NCI-H146 treated with DMSO at 0.1 percent for 48 hours (cell line): ENCODE results near the gene USP4.

Experiments
- DNase-seq: peaks from one replicate; lab custom pipeline; 2025; ENCODE audit not compliant: unreplicated experiment; lab: John Stamatoyannopoulos, UW

Gene USP4

DNA sequence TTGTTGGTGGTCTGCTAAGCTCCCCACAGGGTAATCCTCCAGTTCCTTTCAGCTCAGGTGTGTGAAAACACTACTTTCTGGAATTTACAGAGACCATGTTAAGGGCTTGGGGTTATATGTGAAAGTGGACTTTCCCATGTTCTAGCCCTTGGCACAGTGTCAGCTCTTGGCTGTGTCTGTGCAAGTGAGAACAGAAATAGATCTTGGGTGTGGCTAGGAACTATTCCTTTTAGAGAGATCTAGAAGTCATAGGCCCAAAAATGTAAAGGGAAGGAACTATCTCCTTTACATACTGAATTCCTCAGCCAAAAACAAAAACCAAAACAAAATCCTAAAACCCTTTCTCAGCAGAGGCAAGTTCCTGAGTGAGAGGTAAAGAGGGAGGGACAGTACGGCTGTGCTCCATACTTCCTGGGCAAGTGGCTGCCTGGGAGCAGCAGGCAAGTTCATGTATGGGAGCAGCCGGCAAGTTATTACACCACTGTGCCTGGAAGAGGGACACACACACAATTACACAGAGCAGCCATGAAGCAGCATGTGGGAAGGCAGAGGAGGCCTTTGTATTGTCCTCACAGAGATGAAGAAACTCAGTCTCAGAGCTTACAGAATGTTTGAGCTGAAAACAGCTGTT, 43.0 kb downstream of the USP4 start:
- DNase-seq = no peak

DNA sequence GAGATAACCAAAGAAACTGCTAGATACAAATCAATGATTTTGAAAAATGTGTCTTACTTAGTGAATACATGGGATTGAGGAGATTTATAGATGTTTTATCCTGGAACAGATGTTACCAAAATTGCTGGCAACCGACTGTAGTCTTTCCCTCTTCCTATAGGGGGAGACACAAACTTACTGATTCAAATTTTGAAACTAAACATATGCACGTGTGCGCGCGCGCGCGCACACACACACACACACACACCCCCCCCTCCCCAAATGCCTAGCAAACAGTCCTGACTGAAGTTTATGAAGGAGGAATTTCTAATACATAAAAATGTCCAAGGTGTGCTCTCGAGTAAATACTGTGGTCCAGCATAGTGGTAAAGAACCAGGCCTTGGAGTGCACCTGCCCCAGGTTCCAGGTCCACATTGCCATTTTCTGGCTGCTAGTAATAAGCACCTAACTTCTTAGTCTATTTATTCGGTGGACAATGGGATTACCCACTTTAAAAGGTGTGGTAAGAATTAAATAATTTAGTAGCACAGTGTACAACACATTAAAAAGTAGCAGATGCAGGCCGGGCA, 44.3 kb downstream of the USP4 start:
- DNase-seq = no peak

GRCh38 chr3:49294343-49294742, 45.5 kb downstream of the USP4 start:
- no peak for DNase-seq

DNA sequence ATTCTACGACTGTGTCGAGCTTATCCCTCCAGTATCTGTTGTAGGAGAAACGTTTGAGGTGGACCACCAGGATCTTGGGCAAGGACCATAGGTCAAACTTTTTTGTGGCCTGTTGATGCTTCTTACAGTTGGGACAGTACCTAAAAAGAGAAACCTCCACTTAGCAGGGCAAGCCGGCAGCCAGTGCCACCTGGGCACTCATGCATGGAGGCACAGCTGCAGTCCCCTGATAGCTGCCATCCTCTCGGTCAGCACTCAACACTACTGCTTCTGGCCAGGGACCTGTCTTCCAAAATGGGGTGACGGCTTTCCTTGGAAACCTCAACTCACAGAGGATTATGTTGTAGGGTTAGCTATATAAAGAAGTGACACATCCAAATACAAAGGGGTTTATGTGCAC, 55.9 kb downstream of the USP4 start:
- no peak for DNase-seq

DNA sequence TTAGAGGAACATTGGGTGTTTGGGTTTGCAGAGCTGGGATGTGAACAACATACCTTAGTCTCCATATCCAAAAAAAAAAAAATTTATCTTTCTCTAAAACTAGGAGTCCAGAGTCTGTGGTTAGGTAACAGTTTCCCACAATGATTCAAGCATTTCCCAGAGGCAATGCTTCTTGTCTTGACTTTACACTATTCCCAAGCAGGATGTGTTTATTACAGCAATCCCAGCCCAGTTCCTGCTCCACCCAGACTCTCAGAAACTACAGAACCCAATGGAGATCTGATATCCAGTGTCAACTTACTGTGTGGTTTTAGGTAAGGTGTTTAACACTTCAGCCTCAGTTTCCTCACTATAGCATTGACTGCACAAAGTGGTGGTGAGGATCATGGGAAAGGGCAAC, 60.5 kb downstream of the USP4 start:
- DNase-seq = no peak

DNA sequence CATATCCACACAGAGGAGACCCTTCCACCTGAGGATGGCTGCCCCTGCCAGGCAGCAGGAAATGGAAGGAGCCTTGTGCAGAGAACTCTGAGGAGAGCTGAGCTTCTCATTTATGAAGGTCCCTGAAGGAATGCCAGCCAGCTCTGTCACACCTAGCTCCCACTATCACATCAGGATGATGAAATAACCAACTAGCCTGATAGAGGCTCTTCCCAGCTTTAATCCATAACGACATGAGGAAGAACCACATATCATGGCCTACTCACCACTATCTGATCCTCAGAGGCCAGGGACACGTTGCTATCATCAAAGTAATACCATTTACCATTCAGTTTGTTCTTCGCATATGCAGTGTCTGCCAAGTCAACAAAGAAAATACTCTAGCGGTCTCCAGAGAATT, 61.3 kb downstream of the USP4 start:
- DNase-seq = no peak

- DNase-seq = no peak
These were observed 62.5 kb downstream of the USP4 start for GRCh38 chr3:49277383-49277775.

DNA sequence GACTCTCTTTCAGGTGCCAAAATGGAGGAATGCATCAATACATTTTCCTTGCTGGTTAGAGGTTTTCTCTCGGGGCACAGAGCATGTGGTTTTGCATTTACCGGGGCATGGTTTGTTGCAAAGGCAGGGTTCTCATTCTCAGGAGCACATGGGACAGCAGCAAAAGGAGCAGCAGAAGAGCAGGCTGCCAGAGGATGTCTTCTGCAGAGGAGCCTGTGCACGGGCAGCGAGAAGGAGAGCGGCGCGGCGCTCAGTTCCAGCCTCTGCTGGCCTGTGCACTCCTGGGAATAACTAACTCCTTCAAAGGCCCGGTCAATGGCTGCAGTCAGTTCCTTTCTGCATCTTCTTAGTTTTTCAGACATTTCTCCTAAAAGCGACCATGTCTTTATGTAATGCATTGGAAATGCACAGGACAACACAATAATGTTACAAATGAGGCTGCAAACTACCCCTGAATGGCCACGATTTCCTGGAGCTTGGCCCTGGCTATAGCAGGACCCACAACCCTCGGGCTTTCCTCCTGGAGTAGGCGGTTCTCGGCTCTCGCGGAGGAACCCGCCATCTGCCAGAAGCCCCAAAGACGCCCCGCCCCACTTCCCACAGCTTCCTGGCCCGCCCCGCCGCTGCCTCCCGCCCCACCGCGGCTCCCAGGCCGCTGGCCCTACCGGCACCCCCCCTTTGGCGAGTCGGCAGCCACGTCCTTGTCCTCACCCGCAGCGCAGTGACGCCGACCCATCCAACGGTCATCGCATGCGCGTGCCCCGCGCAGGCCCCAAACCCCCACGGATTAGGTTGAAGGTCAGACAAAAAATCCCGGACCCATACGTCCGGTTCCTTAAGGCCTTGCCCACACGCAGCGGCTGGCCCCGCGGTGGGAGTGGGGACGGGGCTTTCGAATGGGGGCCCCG, 63.1 kb downstream of the USP4 start, which contains the start of gene C3orf62:
Gene C3orf62 (minus strand): TSS at position 758 of the 908 bp plus-strand sequence. CDS start 360 bp downstream, at position 398.
- no peak for DNase-seq

DNA sequence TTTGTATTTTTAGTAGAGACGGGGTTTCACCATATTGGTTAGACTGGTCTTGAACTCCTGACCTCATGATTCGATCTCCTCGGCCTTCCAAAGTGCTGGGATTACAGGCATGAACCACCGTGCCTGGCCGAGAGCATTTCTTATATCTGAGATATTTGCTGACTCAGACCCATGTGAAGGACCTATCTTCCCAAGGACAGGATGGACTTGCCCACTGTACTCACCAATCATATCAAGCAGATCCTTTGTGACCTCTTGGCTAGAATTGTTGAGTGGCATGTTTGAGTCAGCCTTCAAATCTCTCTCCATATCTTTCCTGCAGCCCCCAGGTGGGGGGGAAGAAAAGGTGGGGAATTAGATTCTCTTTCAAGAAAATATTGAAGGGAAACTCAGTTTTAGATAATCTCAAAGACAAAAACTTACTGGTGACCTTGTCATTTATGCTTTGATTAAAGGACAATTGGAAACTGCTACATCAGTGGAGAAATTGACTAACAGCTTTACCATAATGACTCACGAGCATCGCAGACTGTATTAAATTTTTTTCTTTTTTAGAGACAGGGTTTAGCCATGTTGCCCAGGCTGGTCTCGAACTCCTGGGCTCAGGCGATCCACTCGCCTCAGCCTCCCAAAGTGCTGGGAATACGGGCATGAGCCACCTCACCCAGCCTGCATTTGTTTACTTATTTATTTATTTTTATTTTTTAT, 65.9 kb downstream of the USP4 start:
- no peak for DNase-seq

- DNase-seq = no peak
These were observed 68.8 kb downstream of the USP4 start for GRCh38 chr3:49271047-49271446.

DNA sequence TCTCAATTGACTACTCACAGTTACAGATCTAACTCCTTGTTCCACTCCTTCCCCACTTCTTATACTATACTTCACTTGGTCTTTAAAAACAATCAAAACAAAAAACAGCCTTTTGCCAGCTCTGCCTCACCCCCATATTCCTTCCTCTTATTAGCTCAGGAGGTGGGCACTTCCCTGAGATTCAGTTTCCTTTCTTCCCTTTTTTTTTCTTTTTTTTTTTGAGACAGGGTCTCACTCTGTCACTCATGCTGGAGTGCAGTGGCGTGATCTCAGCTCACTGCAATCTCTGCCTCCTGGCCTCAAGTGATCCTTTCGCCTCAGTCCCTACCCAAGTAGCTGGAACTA, 69.7 kb downstream of the USP4 start:
- DNase-seq = no peak

GRCh38 chr3:49269443-49270155, 70.3 kb downstream of the USP4 start:
- DNase-seq = no peak

DNA sequence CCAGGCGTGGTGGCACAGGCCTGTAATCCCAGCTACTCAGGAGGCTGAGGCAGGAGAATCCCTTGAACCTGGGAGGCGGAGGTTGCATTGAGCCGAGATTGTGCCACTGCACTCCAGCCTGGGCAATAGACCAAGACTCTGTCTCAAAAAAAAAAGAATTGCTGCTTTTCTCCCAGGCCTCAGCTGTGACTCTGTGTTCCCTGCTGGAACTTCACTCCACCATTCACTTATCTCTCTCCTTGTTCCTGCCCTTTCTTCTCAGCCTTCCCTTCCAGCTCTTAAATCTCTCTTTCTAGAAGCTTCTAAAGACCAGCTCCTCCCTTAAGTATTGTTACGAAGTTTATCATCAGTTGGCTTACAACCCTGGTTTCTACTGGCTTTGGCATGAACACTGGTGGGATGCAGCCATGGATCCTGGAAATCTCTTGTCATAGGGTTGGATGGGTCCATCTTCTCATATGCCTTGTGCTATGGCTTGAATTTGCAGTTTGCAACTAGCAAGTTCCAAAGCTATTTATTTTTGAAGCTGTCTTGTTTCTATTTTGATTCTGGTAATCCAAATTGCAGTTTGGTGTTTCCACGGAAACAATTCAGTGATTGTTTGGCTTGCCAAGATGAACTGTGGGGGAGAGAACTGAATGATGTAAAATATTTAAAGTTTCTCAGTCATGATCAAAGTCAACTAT, 73.3 kb downstream of the USP4 start:
- no peak for DNase-seq

DNA sequence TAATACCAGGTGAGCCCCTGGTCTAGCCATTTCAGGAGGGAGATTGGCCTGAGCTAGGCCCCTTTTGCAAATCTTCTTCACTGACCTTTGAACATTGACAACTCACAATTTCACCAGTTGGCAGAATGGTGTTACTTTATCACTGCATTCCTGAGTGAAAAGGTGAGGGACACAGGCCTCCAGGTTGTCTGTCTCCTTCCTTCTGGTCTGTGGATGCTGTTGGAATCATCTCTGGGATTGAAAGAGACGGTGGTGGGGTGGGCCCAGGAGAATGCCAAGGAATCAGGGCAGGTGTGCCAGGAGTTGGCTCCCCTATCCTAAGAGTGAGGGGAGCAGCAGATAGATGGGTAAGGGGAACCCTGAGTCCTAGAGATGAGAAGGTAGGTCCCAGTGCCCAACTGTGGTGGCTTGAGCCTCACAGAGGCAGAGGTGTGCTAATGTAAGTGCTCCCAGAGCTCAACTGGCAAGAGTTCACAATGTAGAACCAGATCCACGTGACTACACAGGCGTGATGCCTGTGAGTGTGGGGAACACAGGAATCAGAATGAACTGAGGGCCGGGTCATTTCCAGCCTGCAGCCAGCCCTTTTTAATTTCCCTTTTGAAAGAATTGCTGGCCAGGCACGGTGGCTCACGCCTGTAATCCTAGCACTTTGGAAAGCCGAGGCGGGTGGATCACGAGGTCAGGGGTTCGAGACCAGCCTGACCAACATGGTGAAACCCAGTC, 74.0 kb downstream of the USP4 start:
- no peak for DNase-seq

DNA sequence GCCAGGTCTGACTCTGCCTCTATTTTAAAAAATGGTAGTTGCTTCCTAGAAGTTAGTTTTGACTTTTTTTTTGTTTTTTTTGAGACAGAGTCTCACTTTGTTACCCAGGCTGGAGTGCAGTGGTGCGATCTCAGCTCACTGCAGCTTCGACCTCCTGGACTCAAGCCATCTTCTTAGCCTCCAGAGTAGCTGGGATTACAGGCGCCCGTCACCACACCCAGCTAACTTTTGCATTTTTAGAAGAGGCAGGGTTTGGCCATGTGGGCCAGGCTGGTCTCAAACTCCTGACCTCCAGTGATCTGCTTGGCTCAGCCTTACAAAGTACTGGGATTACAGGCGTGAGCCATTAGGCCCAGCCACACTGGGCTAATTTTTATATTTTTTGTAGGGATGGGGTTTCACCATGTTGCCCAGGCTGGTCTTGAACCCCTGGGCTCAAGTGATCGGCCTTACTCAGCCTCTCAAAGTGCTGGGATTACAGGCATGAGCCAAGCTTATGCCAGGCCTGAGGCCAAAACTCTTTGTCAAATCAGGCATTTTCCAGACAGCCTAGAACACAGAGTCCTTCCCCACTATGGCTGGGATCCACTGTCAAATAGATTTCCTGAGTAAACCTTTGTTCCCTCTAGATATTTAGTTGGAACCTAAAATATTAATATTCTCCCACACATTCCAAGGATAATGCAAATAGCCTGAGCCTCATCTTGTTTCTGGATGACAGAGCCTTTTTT, 76.5 kb downstream of the USP4 start:
- DNase-seq = no peak

DNA sequence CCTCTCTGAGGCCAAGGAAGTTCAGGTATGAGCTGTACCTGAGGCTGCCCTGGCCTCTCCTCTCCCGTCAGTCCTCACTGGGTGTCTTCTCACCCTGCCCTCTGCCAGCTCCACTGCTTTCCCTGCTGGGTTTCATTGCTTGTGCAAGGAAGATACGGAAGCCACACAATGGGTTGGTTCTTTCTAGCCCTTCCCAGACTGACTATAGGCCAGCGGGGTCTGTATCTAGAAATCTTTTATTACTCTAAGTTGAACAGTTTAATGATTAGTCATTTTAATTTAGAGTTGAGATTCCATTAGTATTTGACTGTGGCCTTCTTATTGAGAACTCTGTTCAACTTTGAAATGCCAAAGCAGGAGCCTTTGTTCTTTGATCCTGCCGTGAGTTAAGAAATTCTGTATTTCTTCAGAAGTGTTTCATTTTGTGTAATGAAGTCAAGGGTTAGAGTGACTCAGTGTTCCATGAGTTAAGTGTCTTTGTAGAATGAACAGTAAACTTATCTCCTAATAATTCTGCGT, 79.0 kb downstream of the USP4 start:
- no peak for DNase-seq

DNA sequence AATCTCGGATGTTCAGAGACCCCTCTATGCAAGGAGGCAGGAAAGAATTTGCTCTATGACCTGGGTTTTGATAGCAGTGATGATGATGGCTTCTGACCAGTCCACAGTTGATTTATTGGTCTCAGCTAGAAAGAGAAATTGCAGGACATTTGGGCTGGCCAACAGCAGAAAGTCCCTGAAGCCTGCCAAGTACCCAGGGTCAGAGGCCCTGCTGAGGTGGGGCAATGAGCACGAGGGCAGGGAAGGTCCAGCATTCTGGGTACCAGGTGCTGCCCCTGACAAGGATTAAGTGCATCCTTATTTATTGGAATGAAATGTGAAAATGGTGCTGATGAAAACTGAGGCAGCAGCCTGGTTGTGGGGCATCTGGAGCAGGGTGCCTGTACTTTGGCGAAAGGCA, 82.7 kb downstream of the USP4 start:
- no peak for DNase-seq

DNA sequence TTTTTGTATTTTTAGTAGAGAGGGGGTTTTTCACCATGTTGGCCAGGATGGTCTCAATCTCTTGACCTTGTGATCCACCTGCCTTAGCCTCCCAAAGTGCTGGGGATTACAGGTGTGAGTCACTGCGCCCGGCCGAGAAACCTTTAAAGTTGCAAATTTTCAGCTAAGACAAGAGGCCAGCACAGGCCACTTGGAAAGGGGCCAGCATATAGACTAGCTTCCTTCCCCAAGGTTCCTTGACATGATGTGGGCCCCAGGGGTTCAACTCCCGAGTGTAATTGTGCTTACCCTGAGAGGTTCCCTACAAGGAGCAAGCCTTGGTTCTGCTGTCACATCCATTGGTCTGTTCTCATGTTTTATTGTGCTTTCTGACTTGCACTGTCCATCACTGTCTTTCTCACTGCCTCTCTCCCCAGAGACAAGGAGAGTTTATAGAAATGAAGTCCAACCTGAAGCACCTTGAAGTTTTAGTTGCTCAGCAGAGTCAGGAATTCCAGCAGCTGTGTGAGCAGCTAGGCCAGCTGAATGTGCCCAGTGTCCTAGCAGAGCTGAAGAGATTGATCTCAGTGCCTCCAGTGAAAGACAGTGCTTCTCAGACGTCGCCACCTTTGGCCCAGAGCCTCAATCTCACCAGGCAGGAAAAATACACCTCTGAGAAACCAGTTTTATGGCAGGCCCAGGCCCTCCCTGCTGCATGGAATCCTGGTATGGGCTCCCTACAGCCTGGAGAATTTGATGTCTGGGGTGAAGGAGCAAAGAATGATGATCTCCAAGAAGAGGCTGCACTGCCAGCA, 83.9 kb downstream of the USP4 start:
- no peak for DNase-seq
